GM18498 (cell line): ENCODE results near the gene PELI2.

Experiments used
- ATAC-seq: cut with Tn5 transposase; IDR thresholded peaks from one replicate; pipeline ENCODE4 v1.9.1; 2021; ENCODE audit warnings: mild to moderate bottlenecking, moderate library complexity; ENCODE audit not compliant: unreplicated experiment

Gene PELI2

DNA sequence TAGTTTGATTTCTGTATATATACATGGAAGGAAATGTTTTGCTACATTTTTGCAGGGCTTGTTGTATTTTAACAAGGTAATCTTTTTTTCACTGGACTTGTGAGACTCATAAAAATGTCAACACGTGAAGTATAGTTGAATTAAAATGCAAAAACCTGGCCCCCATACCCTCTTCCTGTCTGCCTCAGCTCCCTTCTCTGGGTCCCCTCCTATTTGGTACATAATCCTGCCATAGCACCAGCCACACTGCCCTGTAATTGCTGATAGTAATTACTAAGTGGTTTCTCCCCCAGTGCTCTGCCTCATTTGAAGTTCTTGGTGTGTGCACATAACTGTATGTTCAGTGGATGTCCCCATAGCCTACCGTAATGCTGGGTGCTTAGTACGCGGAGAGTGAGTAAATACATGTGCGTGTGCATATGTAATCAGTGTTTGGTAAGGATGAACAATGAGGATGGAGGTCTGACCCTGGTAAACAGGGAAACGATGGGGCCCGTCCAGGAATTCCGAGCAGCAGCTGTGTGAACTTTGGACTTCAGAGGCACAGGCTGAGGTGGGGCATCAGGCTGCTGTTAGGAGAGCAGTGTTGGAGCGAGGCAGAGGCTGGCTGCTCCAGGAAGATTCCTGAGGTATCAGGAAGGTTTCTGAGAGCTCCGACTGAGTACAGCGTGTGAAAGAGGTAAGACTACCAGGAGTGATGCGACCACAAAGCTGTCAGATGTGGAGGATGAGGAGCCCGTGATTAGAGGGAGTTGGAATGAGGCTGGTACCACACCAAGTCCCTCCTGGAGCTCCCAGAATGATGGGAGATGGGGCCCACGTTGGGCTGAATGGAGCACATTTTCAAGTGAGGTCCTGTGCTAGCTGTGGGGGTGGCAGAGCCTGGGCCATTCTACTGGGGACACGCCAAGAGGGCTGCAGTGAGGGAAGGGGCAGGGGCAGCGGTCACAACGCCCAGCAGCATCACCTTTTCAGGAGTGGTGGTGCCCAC lies 106.8 kb downstream of the PELI2 start:
- no peak for ATAC-seq

DNA sequence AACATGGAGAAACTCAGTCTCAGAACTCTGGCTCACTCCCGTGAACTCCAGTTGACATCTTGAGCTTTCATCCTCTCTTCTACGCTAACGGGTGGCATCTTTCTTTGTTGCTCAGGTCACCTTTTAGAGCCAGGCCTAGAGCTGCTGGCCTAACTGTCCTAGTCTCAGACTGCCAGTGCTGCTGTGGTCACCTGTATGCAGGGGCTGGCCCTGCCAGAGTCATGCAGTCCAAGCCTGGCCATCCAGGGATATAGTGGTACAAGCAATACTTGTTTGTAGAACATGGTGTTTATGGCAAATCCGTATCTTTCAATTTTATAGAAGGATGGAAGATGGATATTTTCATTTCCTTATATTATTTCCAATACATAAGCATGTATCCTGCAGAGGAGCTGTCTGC lies 117.2 kb downstream of the PELI2 start:
- ATAC-seq = no peak

DNA sequence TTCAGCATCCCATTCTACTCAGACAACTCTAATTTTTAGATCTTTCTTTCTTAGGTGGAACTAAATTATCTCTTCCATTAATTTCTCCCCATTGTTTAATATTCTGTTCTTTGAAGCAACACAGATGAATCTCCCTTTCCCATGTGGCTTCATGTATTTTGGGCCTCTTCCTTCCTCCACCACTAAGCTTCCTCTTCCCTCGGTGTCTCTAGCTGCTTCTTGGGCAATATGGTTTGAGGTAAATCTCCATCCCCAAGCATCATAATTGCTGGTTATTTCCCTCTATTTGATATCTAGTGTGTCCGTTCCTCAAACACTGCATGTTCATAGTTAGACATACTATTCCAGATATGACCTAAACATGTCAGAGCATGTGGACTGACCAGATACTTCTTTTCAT lies 119.2 kb downstream of the PELI2 start:
- no peak for ATAC-seq

DNA sequence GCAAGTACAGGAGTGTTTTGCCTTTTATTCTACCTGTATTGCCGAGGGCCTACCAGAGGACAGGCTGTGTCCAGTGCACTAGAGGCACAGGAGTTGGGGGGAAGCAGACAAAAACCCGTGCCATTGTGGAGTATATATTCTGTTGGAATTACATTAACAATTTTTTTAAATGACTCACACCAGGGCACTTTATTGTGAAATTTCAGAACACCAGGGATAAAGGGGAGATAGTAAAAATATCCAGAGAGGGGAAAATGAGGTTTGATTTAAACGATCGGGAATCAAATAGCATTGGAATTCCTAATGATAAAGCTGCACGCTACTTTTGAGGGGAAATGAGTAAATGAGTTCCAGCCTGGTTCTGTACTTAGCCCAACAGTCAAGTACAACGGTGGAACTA lies 123.2 kb downstream of the PELI2 start:
- ATAC-seq = no peak

DNA sequence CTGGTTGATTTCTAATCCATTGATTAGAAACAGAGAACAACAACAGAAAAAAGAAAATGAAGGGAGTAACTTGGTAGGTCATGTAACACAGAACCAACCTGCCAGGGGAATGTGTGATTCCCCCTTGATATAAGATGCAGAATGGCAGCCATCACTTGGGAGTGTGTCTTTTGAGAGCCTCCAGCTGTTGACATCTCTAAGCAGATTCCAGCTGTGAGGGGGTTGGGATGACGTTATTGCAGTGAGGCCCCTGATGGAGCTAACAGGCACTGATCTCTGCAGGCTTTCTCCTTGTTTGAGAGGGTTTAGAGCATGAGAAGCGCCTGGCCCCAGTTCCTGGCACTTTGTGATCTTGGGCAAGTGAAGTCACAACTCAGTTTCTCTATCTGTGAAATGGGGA lies 124.9 kb downstream of the PELI2 start:
- ATAC-seq = no peak

DNA sequence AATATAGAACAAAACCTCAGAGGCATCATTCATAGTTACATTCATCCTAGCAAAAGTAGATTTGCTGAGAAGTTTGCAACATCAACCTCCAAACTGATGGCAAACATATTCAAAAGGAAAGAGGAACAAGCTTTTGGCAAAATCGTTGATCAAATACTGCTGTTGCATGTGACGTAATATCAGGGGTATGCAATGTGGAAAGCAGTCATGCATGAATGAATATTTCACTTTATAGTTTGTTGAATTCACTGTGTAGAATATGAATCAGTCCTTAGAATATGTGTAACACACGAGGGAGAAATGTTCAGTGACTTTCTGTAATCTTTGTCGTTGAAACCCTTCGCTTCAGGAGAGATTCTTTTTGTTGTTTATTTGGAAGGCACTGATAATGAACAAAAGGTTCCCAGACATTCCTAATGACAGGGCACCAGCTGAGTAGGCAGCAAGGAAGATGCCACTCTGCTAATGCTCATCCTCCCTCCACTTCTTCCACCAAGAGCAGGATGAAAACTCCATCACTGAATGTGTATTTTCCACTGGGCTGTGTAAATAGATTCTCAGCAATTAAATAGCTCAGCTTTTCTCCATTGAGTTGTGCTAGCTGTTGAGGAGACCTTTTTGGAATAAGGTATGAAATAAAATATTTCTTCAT lies 126.1 kb downstream of the PELI2 start:
- ATAC-seq = no peak

DNA sequence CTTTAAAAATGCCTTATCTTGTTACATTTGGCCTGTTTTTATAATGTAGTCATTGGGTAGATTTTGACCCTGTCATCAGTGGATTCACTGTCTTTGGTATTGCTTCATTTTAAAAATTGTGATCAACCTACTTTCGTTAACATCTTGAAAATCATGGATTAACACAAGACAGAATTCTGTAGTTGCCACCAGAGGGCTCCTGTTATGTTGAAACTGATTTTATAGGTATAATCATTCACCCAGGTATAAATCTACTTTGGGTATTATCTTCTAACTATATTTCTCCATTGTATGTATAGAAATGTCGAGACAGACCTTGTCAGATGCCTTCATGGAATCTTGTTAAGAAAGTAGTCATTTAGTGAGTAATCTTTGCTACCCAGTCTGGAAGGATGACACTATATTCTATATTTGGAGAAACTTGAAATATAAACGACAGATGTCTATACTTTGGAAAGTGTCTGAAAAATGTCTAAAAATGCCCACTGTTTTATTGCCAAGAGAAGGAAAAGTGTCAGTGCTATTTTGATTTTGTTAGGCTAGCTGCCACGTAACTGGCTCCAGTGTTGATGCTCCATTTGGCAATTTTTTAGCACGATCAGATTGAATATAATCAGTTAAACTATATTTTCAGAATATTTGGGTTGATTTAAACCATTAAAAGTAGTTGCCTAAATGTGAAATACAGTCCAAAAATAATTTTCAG lies 129.4 kb downstream of the PELI2 start:
- ATAC-seq = no peak

DNA sequence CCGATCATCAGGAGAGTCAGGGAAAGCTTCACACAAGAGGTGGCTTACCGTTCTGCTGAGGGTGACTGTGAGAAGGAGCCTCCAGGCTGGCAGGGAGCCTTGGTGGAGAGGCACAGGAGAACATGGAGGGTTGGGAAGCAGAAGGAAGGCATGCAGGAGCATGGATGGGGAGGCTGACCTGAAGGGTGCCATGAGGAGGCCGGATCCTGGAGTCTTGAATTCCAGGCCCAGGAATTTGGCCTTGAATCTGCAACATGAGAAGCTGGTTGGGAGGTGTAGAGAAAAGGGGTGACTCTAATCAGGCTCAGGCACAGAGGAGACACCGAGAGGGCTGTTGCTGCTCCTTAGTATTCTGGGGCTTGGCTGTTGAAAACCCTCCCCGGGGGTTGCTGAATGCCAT lies 130.2 kb downstream of the PELI2 start:
- no peak for ATAC-seq

DNA sequence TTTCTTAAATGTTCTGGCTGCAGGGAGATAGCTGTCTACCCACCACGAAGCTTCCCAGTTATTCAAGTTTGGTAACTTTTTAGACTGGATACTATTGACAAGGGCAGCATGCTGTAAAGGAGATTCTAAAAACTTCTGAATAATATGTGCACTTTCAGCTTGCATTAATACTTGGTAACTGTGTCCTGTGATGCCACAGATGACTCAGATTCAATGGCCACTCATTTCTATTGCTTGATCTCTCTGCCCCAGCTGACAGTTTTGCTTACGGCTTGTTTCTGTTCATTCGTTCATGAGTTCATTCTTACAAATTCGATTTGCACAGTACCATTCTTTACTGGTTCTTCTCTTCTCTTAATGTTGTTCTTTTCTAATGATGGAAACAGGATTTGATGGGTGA lies 142.8 kb downstream of the PELI2 start:
- no peak for ATAC-seq

DNA sequence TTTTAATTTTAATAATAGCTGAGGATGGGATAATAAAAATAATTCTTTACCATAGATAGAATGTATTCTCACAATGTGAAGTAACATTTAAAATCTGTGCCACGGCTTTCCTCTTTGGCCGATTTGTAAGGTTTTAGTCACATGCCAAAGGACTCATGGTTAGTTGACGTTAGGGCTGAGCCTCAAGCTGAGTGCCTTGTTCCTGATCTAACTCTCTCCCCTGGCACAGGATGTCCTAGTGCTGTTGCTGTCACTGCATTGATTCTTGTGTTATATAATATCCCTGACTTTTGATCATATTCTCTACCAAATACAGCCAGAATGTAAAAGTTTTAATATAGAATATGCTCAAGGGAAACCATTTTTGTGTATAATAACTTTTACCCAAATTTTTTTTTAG lies 144.3 kb downstream of the PELI2 start:
- no peak for ATAC-seq

DNA sequence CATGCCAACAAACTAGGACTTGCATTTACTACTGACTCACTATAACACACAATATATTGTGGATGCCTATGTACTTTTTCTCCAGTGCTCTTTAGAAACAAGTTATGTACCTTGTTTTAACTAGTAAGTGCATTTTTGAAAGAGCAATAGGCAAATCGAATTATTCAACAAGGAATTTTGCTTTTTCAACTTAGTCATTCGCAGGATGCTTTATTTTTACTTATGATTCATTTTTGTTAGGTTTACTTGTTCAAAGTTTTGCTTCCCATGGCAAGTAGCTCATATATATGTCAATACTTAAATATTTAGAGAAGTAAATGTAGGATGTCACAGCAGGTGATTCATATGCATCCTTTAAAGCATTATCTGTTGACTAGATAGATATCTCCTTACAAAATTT lies 149.8 kb downstream of the PELI2 start:
- ATAC-seq = no peak

DNA sequence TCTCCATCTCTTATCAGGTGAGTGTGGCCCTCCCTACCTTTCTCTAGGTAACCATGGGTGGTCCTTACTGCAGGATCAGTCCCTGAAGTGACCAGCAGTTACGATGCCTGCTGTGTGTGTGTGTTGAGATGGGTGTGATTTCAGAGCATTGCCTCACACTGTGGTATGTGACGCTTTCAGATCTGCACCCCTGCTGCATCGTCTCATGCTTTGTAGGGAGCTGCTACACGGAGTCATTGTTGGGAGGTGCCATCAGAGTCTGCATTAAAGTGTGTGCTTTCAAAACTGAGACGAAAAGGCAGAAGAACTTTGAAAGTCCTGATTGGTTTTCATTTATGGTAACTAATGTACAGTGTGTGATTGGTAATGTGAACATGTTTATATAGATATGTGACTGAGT lies 150.5 kb downstream of the PELI2 start:
- no peak for ATAC-seq

DNA sequence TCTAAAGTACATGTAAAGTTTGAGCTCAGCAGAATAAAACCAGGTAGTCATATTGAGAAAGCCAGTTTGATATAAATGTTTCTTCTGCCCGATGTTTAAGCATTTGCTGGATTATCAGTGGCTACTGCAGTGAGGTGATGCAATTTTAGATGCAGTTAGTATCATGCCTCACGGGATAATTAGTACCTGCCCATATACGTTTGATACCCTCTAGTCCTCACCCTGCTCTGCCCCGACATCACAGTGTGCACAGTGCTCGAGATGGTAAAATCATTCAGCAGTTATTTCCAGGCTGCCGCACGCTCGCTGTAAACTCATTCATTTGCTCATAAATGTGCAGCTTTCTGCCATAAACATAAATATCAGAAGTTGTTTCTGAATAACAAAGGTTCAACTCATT lies 152.7 kb downstream of the PELI2 start:
- no peak for ATAC-seq

DNA sequence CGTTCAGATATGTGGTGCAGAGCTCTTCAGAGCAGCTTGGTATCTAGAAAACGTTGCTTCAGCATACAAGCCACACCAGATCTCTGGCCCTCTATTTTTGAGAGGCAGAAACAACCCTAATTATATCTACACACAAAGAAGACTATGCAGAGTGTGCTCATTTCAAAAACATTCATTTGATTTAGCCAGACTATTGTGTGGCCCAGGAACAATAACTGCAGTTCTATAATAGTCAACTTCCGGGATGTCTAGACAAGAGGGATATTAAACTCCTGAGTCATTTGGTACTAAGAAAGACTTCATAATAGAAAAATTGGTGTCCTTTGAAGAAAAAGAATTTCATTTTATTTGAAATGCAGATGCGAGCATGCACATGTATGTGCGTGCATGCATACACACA lies 153.8 kb downstream of the PELI2 start:
- no peak for ATAC-seq

DNA sequence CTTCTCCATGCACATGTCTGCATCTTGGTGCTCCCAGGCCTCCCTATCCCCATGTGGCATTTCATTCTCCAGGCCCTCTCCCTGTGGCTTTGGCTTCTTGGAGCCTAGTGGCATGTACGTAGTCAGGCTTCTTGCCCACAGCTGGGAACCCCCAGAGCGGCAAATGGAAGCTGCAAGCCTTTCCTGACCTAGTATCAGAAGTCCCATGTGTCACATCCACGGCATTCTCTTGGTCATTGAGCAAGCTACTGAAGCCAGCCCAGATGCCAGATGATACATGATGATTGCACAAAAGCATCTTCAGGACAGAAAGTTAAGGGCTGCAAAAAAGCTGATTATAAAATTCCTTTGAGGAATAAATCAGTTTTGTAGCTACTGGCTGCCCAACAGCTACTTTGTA lies 154.9 kb downstream of the PELI2 start:
- no peak for ATAC-seq

DNA sequence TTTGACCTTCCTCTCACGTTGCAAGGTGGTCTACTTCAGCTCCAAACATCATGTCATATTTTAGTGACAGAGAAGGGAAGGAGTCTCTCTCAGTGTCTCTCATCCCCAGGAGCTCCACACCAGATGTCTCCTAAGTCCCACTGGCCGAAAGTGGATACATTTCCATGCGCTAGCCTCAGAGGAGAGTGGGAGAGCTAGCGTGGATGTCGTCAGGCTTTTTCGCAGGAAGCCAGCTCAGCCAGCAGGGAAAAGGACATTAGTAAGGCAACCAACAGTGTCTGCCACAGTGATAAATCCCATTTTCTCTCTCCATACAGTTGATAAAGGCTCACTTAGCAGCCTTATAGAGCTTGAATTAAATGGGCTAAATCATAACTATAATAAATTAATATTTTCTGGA lies 155.7 kb downstream of the PELI2 start:
- no peak for ATAC-seq

DNA sequence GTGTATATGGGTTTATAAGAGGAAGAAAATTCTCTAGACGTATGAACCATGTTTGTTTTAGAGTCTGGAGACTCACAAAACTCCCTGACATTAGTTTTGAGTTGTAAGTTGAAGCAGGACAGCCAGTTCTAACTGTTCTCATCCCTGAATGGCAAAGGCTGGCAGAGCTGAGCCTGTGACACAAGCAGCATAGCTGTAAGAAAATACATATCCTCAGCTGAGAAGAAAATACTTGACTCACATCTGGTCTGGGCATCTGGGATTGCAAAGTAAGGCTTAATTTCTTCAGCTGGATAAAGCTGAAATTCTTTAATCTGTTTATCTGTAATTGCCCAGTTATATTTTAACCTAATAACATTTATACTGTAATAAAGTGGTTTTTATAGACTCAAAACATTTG lies 156.3 kb downstream of the PELI2 start:
- ATAC-seq = no peak

DNA sequence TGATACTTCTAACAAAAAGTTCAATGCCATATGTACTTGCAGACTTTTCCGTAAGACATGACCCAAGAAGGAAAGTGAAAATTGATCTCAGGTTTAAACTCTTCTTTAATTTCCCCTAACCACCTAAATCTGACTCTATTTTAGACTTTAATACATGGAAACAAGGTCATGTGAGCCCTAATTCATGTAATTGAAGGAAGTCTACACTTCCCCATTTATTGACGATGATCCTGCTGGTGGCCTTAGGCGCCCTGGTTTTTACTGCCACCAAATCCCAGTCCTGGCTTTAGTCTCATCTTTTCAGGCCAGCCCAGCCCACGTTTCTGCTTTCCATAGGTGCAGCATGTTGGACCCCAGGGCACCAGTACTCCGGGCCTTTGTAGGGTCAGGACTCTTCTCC lies 157.9 kb downstream of the PELI2 start:
- ATAC-seq = no peak

DNA sequence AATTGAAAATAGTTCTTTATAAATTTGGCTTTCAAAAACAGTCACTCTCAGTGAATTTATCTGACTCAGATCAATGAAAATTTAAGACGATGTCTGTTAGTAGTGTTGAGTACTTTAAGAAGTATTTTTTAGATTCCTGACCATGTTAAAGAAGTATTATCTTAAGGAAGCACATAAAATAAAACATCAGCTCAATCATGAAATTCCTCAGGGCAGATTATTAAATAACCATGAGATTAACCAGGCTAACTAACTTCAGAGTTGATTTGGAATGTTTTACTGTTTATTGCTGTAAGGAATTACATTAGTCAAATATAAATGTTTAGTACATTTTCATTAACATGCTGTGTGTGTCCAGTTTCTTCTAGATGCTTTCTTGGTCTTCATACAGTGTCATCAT lies 160.2 kb downstream of the PELI2 start:
- no peak for ATAC-seq

DNA sequence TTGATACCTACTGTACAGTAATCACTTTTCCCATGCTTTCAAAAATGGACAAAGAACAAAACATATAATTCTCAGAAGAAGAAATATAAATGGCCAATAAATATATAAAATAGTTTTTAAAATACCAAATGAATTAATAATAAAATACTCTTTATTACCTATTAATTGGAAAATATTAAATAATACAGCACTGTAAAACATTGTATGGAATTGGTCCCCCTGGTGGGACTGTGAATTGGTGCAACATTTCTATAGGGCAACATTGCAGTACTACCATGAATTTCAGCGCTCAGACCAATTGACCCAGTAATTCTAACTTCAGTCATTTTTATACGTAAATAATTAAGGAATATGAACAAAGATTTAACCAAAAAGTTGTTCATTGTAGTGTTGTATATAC lies 162.6 kb downstream of the PELI2 start:
- ATAC-seq = no peak

DNA sequence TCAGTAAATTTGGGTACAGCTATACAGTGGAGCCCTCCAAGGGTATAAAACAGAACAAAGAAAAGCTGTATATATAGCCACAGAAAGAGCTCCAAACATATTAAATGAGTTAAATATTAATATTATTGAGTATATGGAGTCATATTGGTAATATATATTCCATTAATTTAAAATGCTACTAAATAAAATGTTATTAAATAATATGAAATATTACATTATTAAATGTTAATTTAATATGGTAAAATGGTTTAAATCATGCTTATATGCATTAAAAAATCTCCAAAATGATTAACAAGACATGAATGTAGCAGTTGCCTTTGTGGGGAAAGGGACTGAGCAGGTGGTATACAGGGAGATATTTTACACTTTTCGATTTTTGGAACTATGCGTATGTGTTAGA lies 164.0 kb downstream of the PELI2 start:
- no peak for ATAC-seq

DNA sequence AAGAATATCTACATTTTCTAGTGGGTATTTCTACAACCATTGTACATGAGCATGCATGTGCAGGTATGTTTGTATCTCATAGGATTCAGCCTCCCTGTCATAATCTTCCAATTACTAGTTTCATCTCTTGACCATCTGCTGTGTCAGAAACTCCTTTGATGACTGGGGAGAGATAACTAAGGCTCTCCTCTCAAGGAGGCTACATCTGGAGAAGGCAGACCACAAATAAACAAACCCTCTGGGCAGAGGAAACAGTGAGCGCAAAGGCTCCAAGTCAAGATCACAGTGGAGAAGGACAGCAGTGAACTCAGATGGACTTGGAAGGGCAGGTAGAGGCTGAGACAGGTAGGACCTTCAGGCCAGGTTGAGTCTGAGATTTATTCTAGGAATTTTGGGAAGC lies 166.4 kb downstream of the PELI2 start:
- ATAC-seq = no peak
